Neural cell (in vitro differentiated cells): ENCODE results near the gene RMDN3. TPM values are rescaled to one million over a fixed set of nuclear protein-coding genes. Genes with fewer than 3 reads are reported as not detected.

Experiments
- H2AFZ ChIP-seq: fragments of 200-600, 300-800 bp; sonication (generic), shearing (Covaris generic); 2 replicates; pipeline ENCODE4 v1.6.0; 2014; ENCODE audit warnings: low read depth, mild to moderate bottlenecking, antibody characterized with exemption, low read length, moderate library complexity
- H3F3A ChIP-seq: fragments of 200-600 bp; shearing (Covaris generic); 2 replicates; pipeline ENCODE4 v1.6.1; 2016; ENCODE audit warnings: mild to moderate bottlenecking, moderate library complexity, mixed read lengths, antibody characterized with exemption, low read length; ENCODE audit not compliant: insufficient read depth, poor library complexity, severe bottlenecking
- H3K27ac ChIP-seq: fragments of 200-600, 300-800 bp; sonication (generic), shearing (Covaris generic); 2 replicates; pipeline ENCODE4 v1.5.1; 2014; ENCODE audit warnings: mild to moderate bottlenecking, low read length, moderate library complexity
- H3K27me3 ChIP-seq: fragments of 300-800, 200-600 bp; sonication (generic), shearing (Covaris generic); 2 replicates; pipeline ENCODE4 v1.6.0; 2014; ENCODE audit warnings: mild to moderate bottlenecking, low read depth, low read length, moderate library complexity; ENCODE audit not compliant: insufficient read depth
- H3K36me3 ChIP-seq: fragments of 300-800, 200-600 bp; sonication (generic), shearing (Covaris generic); 2 replicates; pipeline ENCODE4 v1.5.1; 2014; ENCODE audit warnings: mild to moderate bottlenecking, antibody characterized with exemption, low read length, moderate library complexity; ENCODE audit not compliant: insufficient read depth
- H3K4me2 ChIP-seq: fragments of 300-800, 200-600 bp; sonication (generic), shearing (Covaris generic); 2 replicates; pipeline ENCODE4 v1.6.0; 2014; ENCODE audit warnings: mild to moderate bottlenecking, low read length
- H3K4me3 ChIP-seq: fragments of 300-800, 200-600 bp; sonication (generic), shearing (Covaris generic); 2 replicates; pipeline ENCODE4 v1.5.1; 2014; ENCODE audit warnings: mild to moderate bottlenecking, low read length, moderate library complexity
- H3K79me2 ChIP-seq: fragments of 200-600 bp; shearing (Covaris generic); replicated peaks from 2 replicates; pipeline ENCODE4 v1.6.0; 2014; ENCODE audit warnings: mild to moderate bottlenecking, low read length, moderate library complexity; ENCODE audit not compliant: insufficient read depth
- H3K9ac ChIP-seq: fragments of 300-800, 200-600 bp; sonication (generic), shearing (Covaris generic); 2 replicates; pipeline ENCODE4 v1.6.1; 2016; ENCODE audit warnings: mild to moderate bottlenecking, low read length, mixed read lengths
- H3K9me2 ChIP-seq: fragments of 200-600 bp; shearing (Covaris generic); 2 replicates; pipeline ENCODE4 v1.6.1; 2016; ENCODE audit warnings: mild to moderate bottlenecking, low read length, mixed read lengths; ENCODE audit not compliant: insufficient read depth
- H3K9me3 ChIP-seq: fragments of 200-600, 300-800 bp; sonication (generic), shearing (Covaris generic); 2 replicates; pipeline ENCODE4 v1.6.1; 2016; ENCODE audit warnings: mild to moderate bottlenecking, mixed run types, low read length, moderate library complexity, mixed read lengths
- H4K20me1 ChIP-seq: fragments of 200-600 bp; shearing (Covaris generic); 2 replicates; pipeline ENCODE4 v1.6.1; 2016; ENCODE audit warnings: mild to moderate bottlenecking, mixed run types; ENCODE audit not compliant: insufficient read depth
- CTCF ChIP-seq: fragments of 450-650 bp; IDR thresholded peaks from 2 replicates; pipeline ENCODE4 v1.5.1; 2014; ENCODE audit warnings: antibody characterized with exemption, mild to moderate bottlenecking, moderate library complexity; ENCODE audit not compliant: poor library complexity, severe bottlenecking
- EP300 ChIP-seq: fragments of 450-650 bp; conservative IDR thresholded peaks from 2 replicates; pipeline ENCODE4 v1.6.1; 2014; ENCODE audit warnings: antibody characterized with exemption, mild to moderate bottlenecking, moderate library complexity; ENCODE audit not compliant: poor library complexity, severe bottlenecking
- EZH2 ChIP-seq: fragments of 200-600, 300-800 bp; shearing (Covaris generic), sonication (generic); IDR thresholded peaks from 2 replicates; pipeline ENCODE4 v1.6.1; 2014; ENCODE audit warnings: antibody characterized with exemption, low read length, borderline replicate concordance, mild to moderate bottlenecking; ENCODE audit not compliant: insufficient read depth, poor library complexity, severe bottlenecking
- MXI1 ChIP-seq: fragments of 450-650 bp; conservative IDR thresholded peaks from 2 replicates; pipeline ENCODE4 v1.6.1; 2014; ENCODE audit warnings: antibody characterized with exemption, mild to moderate bottlenecking; ENCODE audit not compliant: poor library complexity, severe bottlenecking
- POLR2AphosphoS5 ChIP-seq: IDR thresholded peaks from 2 replicates; pipeline ENCODE4 v1.6.1; 2012
- RAD21 ChIP-seq: fragments of 450-650 bp; conservative IDR thresholded peaks from 2 replicates; pipeline ENCODE4 v1.6.1; 2014; ENCODE audit warnings: antibody characterized with exemption, mild to moderate bottlenecking, moderate library complexity
- REST ChIP-seq: IDR thresholded peaks from 2 replicates; pipeline ENCODE4 v1.6.1; 2012; ENCODE audit warnings: borderline replicate concordance
- SMC3 ChIP-seq: fragments of 450-650 bp; conservative IDR thresholded peaks from 2 replicates; pipeline ENCODE4 v1.6.1; 2014; ENCODE audit warnings: antibody characterized with exemption, mild to moderate bottlenecking, moderate library complexity; ENCODE audit not compliant: poor library complexity
- TAF1 ChIP-seq: IDR thresholded peaks from 2 replicates; pipeline ENCODE4 v1.6.1; 2012; ENCODE audit warnings: low read depth
- polyA plus RNA-seq: library from polyadenylated mRNA; depleted of rRNA; stranded (reverse); fragments of >200 nt; gene quantifications from 2 replicates; pipeline ENCODE4 v1.2.3, GENCODE V29; 2014

The RMDN3 gene
- polyA plus RNA-seq, 1 donor from 2014 or later = 24.7 TPM

- H2AFZ ChIP-seq = no peak overlapping the region
- no peaks in the 10 kb centered on the region for H4K20me1 ChIP-seq
- no peaks in the 10 kb centered on the region for H3K9me3 ChIP-seq
- H3K4me2 ChIP-seq = no peak overlapping the region
- H3F3A ChIP-seq = no peaks in the 10 kb centered on the region
- H3K79me2 ChIP-seq = no peaks in the 10 kb centered on the region
- no peaks in the 10 kb centered on the region for H3K36me3 ChIP-seq
- TF ChIP-seq RAD21 (no peak), TAF1 (no peak), SMC3 (no peak), POLR2AphosphoS5 (no peak), CTCF (no peak), MXI1 (no peak), REST (no peak), EZH2 (no peak), EP300 (no peak)
- no peaks in the 10 kb centered on the region for H3K9me2 ChIP-seq
- no peaks in the 10 kb centered on the region for H3K27me3 ChIP-seq
- H3K27ac ChIP-seq = no peak overlapping the region
- H3K4me3 ChIP-seq = no peak overlapping the region
- no peak overlapping the region for H3K9ac ChIP-seq
These were observed 24.0 kb downstream of the RMDN3 start for GRCh38 chr15:40731034-40731433.

- Histone ChIP-seq H2AFZ (no peak overlapping the region), H3K79me2 (no peaks in the 10 kb centered on the region), H3K4me2 (no peak overlapping the region), H3F3A (no peaks in the 10 kb centered on the region), H3K9ac (no peak overlapping the region), H3K27ac (no peak overlapping the region), H3K4me3 (no peak overlapping the region), H3K9me2 (no peaks in the 10 kb centered on the region), H3K36me3 (no peaks in the 10 kb centered on the region), H3K9me3 (no peaks in the 10 kb centered on the region), H3K27me3 (no peaks in the 10 kb centered on the region), H4K20me1 (no peaks in the 10 kb centered on the region)
- TF ChIP-seq SMC3 = no peak
- TF ChIP-seq RAD21 = no peak
- no peak for TF ChIP-seq EP300
- TF ChIP-seq REST = no peak
- no peak for TF ChIP-seq EZH2
- TF ChIP-seq CTCF = no peak
- no peak for TF ChIP-seq TAF1
- TF ChIP-seq POLR2AphosphoS5 = no peak
- TF ChIP-seq MXI1 = no peak
These were observed 31.1 kb downstream of the RMDN3 start for GRCh38 chr15:40723919-40724318.
